NK-92 (cell line): ENCODE results near the gene AXIN1.
"Not testable (repeated sequence)": the region's sequence is repeated elsewhere in the genome, so short reads cannot be mapped to it uniquely, and the experiment has no call there.

Experiments used
- DNase-seq: peaks from one replicate; lab custom pipeline; 2025; ENCODE audit not compliant: unreplicated experiment; lab: John Stamatoyannopoulos, UW

Gene AXIN1

GRCh38 chr16:267562-267961 lies 85.0 kb downstream of the AXIN1 start:
- not testable (repeated sequence) for DNase-seq

GRCh38 chr16:266258-267164 lies 86.0 kb downstream of the AXIN1 start:
- DNase-seq: no peak

DNA sequence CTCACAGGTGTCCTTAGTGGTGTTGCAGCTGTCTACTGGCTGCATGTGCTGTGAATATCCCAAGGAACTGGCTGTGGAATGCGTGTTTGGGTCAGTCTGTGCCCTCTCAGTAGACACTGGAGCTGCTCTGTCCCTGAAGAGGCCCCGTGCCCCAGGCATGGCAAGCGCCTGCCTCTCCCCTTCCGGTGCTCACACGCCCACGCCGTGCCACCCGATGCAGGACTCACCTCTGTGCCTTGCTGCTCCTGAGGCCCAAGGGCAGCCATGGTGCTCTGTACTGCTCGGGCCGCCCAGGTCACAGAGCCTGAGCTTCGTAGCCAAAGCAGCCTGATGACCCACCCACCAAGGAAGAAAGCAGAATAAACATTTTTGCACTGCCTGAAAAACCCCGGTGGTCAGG lies 86.8 kb downstream of the AXIN1 start:
- DNase-seq: no peak

- DNase-seq: no peak
These were observed 87.5 kb downstream of the AXIN1 start for GRCh38 chr16:265002-265529.

DNA sequence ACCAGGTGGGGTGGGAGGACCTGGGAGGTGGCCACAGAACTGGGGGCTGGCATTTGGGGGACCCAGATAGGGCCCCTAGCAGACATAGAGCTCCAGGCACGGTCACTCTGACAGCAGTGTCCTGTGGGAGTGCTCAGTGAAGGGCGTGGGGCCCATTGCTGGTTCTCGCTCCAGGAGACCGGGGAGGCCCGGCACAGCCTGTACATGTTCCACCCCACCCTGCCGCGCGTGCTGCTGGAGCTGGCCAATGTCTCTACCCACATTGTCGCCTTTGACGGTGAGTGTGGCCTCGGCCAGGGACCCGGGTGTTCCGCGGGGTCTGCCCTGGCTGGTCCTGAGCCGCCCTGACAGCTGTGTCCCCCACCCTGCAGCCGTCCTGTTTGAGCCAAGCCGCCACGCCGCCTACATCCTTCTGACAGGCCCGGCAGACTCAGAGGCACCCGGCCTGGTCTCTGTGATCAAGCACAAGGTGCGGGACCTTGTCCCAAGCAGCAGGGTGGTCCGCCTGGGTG lies 88.0 kb downstream of the AXIN1 start:
- no peak for DNase-seq

- DNase-seq: no peak
These were observed 88.6 kb downstream of the AXIN1 start for GRCh38 chr16:263944-264343.

GRCh38 chr16:263182-263774 lies 89.2 kb downstream of the AXIN1 start:
- no peak for DNase-seq

DNA sequence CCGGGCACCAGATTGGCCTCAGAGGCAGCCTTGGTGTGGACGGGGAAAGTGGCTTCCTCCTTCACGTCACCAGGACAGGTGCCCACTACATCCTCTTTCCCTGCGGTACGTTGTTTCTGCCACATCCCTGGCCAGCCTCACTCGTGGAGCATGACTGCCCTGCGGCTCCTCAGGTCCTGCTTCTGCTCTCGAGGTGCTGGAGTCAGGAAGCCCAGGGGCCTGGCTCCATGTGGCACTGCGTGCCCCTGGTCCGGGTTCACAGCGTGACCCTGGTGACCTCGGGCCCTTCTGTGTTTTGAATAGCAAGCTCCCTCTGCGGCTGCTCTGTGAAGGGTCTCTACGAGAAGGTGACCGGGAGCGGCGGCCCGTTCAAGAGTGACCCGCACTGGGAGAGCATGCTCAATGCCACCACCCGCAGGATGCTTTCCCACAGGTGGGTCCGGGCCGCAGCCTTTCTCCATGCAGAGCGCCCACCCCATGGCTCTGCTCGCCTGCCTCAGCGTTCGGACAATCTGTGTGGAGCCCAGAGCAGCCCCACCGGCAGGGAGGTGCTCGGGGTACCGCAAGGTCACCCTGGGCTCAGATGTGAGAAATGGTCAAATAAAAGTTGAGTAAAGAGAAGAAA lies 90.3 kb downstream of the AXIN1 start:
- no peak for DNase-seq

DNA sequence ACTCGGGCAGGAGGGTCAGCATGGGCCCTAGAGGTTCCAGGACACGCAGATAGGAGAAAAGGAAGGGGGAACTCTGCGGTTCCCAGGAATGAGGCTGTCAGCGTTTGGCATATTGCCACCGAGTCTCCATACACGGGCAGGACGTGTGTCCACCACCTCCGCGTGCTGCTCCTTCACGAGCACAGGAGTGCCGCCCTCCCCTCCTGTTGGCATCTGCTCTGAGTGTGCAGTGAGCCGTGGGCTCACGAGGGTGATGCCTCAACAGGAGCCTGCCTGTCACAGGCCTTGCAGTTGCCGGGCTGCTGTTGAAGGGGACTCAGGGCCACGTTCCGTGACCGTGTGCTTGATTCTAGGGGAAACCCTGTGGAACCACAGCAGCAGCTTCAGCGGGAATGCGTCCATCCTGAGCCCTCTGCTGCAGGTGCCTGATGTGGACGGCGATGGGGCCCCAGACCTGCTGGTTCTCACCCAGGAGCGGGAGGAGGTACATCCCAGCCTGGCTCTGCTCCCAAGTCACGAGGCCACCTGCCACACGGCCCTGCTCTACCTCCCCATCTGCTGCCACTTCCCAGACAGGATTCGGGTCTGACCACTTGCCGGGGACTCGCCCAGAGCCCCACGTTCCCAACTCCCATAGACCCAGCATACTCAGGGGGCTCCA lies 91.4 kb downstream of the AXIN1 start:
- no peak for DNase-seq

DNA sequence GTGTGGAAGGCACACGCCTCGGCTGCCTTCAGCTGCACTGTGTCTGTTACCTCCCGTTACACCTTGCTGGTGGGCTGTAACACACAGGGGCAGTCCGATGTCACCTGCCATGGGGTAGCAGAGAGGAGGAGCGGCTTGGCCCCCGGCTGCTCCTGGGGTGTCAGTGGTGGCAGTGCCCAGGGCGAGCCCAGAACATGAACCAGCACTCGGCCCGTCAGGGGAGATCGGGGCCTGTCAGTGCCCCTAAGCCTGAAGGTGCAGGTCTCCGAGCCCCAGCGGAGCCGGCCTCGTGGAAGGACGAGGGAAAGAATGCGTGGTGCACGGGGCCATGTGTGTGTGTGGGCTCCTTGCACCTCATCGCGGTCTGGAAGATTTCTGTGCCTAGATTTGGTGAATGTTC lies 92.2 kb downstream of the AXIN1 start:
- DNase-seq: no peak

DNA sequence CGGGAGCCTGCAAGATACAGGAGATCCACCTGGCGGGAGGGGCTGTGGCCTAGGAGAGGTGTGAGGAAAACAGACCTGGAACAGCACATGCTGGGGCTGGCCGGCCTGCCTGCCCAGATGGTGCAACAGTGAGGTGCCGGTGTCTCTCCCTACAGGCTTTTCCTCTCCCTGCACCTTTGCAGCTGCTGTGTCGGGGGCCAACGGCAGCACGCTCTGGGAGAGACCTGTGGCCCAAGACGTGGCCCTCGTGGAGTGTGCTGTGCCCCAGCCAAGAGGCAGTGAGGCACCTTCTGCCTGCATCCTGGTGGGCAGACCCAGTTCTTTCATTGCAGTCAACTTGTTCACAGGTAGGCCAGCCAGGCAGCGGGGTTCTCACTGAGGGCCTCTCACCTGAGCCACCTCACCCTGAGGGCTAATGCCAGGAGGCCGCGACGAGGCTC lies 92.7 kb downstream of the AXIN1 start:
- no peak for DNase-seq

DNA sequence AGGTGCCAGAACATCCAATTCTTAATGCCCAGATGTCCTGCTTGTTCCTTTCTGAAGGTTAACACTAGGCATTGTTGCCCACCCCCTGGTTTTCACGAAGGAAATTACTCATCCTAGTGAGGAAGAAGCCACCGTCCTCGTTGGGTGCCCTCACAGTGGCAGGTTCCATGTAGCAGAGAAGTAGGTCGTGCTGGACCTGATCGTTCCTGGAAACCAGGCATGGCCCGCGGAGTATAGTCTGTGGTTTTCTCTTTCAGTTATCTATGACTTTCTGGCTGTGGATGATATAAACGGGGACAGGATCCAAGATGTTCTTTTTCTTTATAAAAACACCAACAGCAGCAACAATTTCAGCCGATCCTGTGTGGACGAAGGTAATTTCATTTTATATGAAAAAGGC lies 93.3 kb downstream of the AXIN1 start:
- DNase-seq: no peak

GRCh38 chr16:258091-258490 lies 94.4 kb downstream of the AXIN1 start:
- not testable (repeated sequence) for DNase-seq

- DNase-seq: no peak
These were observed 97.3 kb downstream of the AXIN1 start for GRCh38 chr16:255183-255582.

- DNase-seq: no peak
These were observed 98.1 kb downstream of the AXIN1 start for GRCh38 chr16:254461-254860.

GRCh38 chr16:253833-254232 lies 98.7 kb downstream of the AXIN1 start:
- no peak for DNase-seq

GRCh38 chr16:252366-253337 lies 99.9 kb downstream of the AXIN1 start:
- no peak for DNase-seq

- no peak for DNase-seq
These were observed 103.1 kb downstream of the AXIN1 start for GRCh38 chr16:249431-249830.

DNA sequence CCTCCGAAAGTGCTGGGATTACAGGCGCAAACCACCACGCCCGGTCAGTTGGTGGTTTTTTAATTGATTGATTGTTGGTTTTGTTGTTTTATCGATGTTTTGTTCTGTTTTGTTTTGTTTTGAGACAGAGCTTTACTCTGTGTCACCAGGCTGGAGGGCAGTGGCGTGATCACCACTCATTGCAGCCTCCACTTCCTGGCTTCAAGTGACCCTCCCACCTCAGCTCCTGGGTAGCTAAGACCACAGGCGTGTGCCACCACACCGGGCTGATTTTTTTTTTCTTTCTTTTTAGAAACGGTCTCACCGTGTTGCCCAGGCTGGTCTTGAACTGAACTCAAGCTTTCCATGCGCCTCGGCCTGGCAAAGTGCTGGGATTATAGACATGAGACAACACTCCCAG lies 105.5 kb downstream of the AXIN1 start:
- no peak for DNase-seq

DNA sequence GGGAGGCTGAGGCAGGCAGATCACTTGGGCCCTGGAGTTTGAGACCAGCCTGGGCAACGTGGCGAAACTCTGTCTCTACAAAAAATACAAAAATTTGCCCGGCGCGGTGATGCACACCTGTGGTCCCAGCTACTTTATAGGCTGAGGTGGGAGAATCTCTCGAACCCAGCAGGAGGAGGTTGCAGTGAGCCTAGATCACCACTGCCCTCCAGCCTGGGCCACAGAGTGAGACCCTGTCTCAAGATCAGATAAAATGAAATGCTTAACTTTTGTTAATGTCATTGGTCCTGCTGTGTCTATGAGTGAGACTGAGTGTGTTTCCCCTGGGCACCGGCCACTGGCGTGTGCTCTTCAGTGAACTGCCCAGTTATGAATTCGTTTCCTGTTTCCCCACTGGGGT lies 107.4 kb downstream of the AXIN1 start:
- DNase-seq: no peak
